SK-N-SH (cell line): ENCODE results near the gene HDAC4. TPM values are rescaled to one million over a fixed set of nuclear protein-coding genes. Genes with fewer than 3 reads are reported as not detected.
A peak's percentile ranks its signal among the peaks of the same experiment; 100 is the strongest.

Experiments
- CTCF ChIA-PET: fragments of 300-600, 350-600 bp; formaldehyde crosslinking; extraction: SDS; loops from one replicate; lab custom pipeline; 2021; lab: Yijun Ruan, JAX
- POLR2A ChIA-PET: fragments of 350-600 bp; sonication (Branson Sonifier 250); formaldehyde crosslinking; extraction: SDS; loops from one replicate; lab custom pipeline; 2020; ENCODE audit warnings: antibody characterized with exemption, inconsistent platforms; lab: Yijun Ruan, JAX
- DNase-seq: peaks from one replicate; pipeline ENCODE4 v3.0.0; 2012
- H2AFZ ChIP-seq: fragments of 200-600 bp; sonication (generic); 2 replicates; pipeline ENCODE4 v1.8.1; 2016; ENCODE audit warnings: antibody characterized with exemption, mild to moderate bottlenecking, low read depth
- H3F3A ChIP-seq: fragments of 200-600 bp; sonication (generic); replicated peaks from 2 replicates; pipeline ENCODE3; 2016; ENCODE audit warnings: antibody characterized with exemption, mild to moderate bottlenecking; ENCODE audit not compliant: insufficient read depth
- H3K27ac ChIP-seq, 2 experiments: fragments of 200-500 bp in 1 of 2; fragments of 200-600 bp in 1 of 2; sonication (Bioruptor generic) in 1 of 2; sonication (generic), shearing (Covaris generic) in 1 of 2; 2 replicates each; pipeline versions ENCODE4 v1.5.1 to v1.6.1; 2014 to 2016; ENCODE audit warnings: low read depth in 2 of 2, inconsistent platforms in 1 of 2, low read length in 1 of 2, mild to moderate bottlenecking in 1 of 2, mixed read lengths in 1 of 2
- H3K27me3 ChIP-seq: fragments of 200-600 bp; sonication (generic), shearing (Covaris generic); 2 replicates; pipeline ENCODE4 v1.6.1; 2016; ENCODE audit warnings: mixed run types; ENCODE audit not compliant: insufficient read depth
- H3K36me3 ChIP-seq, 2 experiments: fragments of 200-500 bp in 1 of 2; fragments of 200-600 bp in 1 of 2; sonication (Bioruptor generic) in 1 of 2; sonication (generic) in 1 of 2; replicated peaks in 1 of 2; 2 replicates each; pipeline versions ENCODE3 to v1.5.1; 2014 to 2016; ENCODE audit warnings: low read length in 1 of 2, mild to moderate bottlenecking in 1 of 2; ENCODE audit not compliant: insufficient read depth in 2 of 2, control insufficient read depth in 1 of 2
- H3K4me1 ChIP-seq, 2 experiments: fragments of 200-500 bp in 1 of 2; fragments of 200-600 bp in 1 of 2; sonication (Bioruptor generic) in 1 of 2; sonication (generic), shearing (Covaris generic) in 1 of 2; 2 replicates each; pipeline versions ENCODE4 v1.5.1 to v1.6.1; 2014 to 2016; ENCODE audit warnings: low read depth in 1 of 2, low read length in 1 of 2, mixed run types in 1 of 2; ENCODE audit not compliant: insufficient read depth in 2 of 2, control insufficient read depth in 1 of 2
- H3K4me2 ChIP-seq: fragments of 200-600 bp; sonication (generic), shearing (Covaris generic); 2 replicates; pipeline ENCODE4 v1.6.1; 2017; ENCODE audit warnings: mixed run types
- H3K4me3 ChIP-seq, 2 experiments: fragments of 200-500 bp in 1 of 2; fragments of 200-600 bp in 1 of 2; sonication (Bioruptor generic) in 1 of 2; sonication (generic), shearing (Covaris generic) in 1 of 2; 2 replicates each; pipeline versions ENCODE4 v1.5.1 to v1.8.1; 2014 to 2016; ENCODE audit warnings: low read depth in 2 of 2, inconsistent platforms in 1 of 2, low read length in 1 of 2, mild to moderate bottlenecking in 1 of 2, mixed read lengths in 1 of 2, moderate library complexity in 1 of 2
- H3K79me2 ChIP-seq: fragments of 200-600 bp; sonication (generic); 2 replicates; pipeline ENCODE4 v1.8.1; 2017; ENCODE audit warnings: mild to moderate bottlenecking; ENCODE audit not compliant: insufficient read depth
- H3K9ac ChIP-seq: fragments of 200-600 bp; sonication (generic); 2 replicates; pipeline ENCODE4 v1.6.1; 2017; ENCODE audit warnings: mixed run types
- H3K9me2 ChIP-seq: fragments of 200-600 bp; sonication (generic); 2 replicates; pipeline ENCODE4 v1.6.1; 2017; ENCODE audit warnings: mixed run types
- H3K9me3 ChIP-seq: fragments of 200-600 bp; sonication (generic); 2 replicates; pipeline ENCODE4 v1.6.1; 2017; ENCODE audit warnings: mixed run types, mild to moderate bottlenecking, moderate library complexity
- H4K20me1 ChIP-seq: fragments of 200-600 bp; sonication (generic); 2 replicates; pipeline ENCODE4 v1.6.1; 2017; ENCODE audit warnings: mild to moderate bottlenecking, mixed run types; ENCODE audit not compliant: insufficient read depth
- CTCF ChIP-seq: fragments of 200-600 bp; sonication (generic); IDR thresholded peaks from 2 replicates; pipeline ENCODE4 v1.6.1; 2017; ENCODE audit warnings: antibody characterized with exemption, mild to moderate bottlenecking, moderate library complexity
- EZH2phosphoT487 ChIP-seq: fragments of 200-600 bp; sonication (generic); IDR thresholded peaks from 2 replicates; pipeline ENCODE4 v1.6.1; 2017; ENCODE audit warnings: low read depth, mixed run types, mild to moderate bottlenecking, antibody characterized with exemption, moderate library complexity, borderline replicate concordance
- FOSL2 ChIP-seq: IDR thresholded peaks from 2 replicates; pipeline ENCODE4 v1.4.0; 2012; ENCODE audit warnings: low read depth, mild to moderate bottlenecking, moderate library complexity, borderline replicate concordance
- FOXM1 ChIP-seq: IDR thresholded peaks from 2 replicates; pipeline ENCODE4 v1.4.0; 2012; ENCODE audit warnings: low read depth, mild to moderate bottlenecking
- JUND ChIP-seq: IDR thresholded peaks from 2 replicates; pipeline ENCODE4 v1.4.0; 2012
- MEF2A ChIP-seq: IDR thresholded peaks from 2 replicates; pipeline ENCODE4 v1.4.0; 2012; ENCODE audit warnings: low read depth, borderline replicate concordance
- NRF1 ChIP-seq: IDR thresholded peaks from 2 replicates; pipeline ENCODE4 v1.6.1; 2012; ENCODE audit warnings: low read depth, mild to moderate bottlenecking, low read length
- PBX3 ChIP-seq: IDR thresholded peaks from 2 replicates; pipeline ENCODE4; 2012
- RCOR1 ChIP-seq: fragments of 150-350 bp; IDR thresholded peaks from 2 replicates; pipeline ENCODE4 v1.6.1; 2017; ENCODE audit warnings: antibody characterized with exemption, low read length
- RFX5 ChIP-seq: IDR thresholded peaks from 2 replicates; pipeline ENCODE4 v1.6.1; 2012; ENCODE audit warnings: mild to moderate bottlenecking, improper control_type of control experiment, low read length
- RXRA ChIP-seq: IDR thresholded peaks from 2 replicates; pipeline ENCODE4 v1.4.0; 2012; ENCODE audit warnings: low read depth, mild to moderate bottlenecking, borderline replicate concordance
- SIN3A ChIP-seq: IDR thresholded peaks from 2 replicates; pipeline ENCODE4 v1.6.1; 2012; ENCODE audit warnings: low read depth, mild to moderate bottlenecking, low read length, moderate library complexity, borderline replicate concordance
- SMC3 ChIP-seq: IDR thresholded peaks from 2 replicates; pipeline ENCODE4 v1.6.1; 2012; ENCODE audit warnings: low read depth, low read length, improper control_type of control experiment
- TAF1 ChIP-seq: IDR thresholded peaks from 2 replicates; pipeline ENCODE4 v1.6.1; 2012; ENCODE audit warnings: low read depth, mild to moderate bottlenecking, low read length, moderate library complexity, borderline replicate concordance
- TCF12 ChIP-seq: IDR thresholded peaks from 2 replicates; pipeline ENCODE4 v1.4.0; 2012
- TEAD4 ChIP-seq: IDR thresholded peaks from 2 replicates; pipeline ENCODE4 v1.4.0; 2012; ENCODE audit warnings: mild to moderate bottlenecking, borderline replicate concordance; ENCODE audit not compliant: insufficient read depth
- USF2 ChIP-seq: fragments of 150-350 bp; IDR thresholded peaks from 2 replicates; pipeline ENCODE4 v1.6.1; 2017; ENCODE audit warnings: antibody characterized with exemption, low read length, low read depth, borderline replicate concordance
- YY1 ChIP-seq: IDR thresholded peaks from 2 replicates; pipeline ENCODE4 v1.4.0; 2012; ENCODE audit warnings: low read depth, mild to moderate bottlenecking
- WGBS: methylation state at CpG from one replicate; pipeline ENCODE4 v1.1.6; 2017; ENCODE audit warnings: low lambda C conversion rate; 5-methylcytosine and 5-hydroxymethylcytosine counted together
- polyA plus RNA-seq, 3 experiments: library from polyadenylated mRNA; depleted of rRNA; stranded (reverse); fragments of >200 nt; gene quantifications; 2 replicates each; pipeline ENCODE4 v1.2.3, GENCODE V29; 2012

Gene HDAC4
- polyA plus RNA-seq, 1 of the 3 experiments (the other 2 are of a cell fraction) = 5.5 TPM

GRCh38 chr2:239258248-239258647, 142.6 kb downstream of the HDAC4 start:
- peaks cover 18 to 40% of the 10 kb centered on the region in 2 experiments; a peak in 3 of 4 replicates for H3K4me1 ChIP-seq
- H3K36me3 ChIP-seq = no peaks in the 10 kb centered on the region
- H3K79me2 ChIP-seq = peaks cover 20% of the 10 kb centered on the region; the same call in 1 of the 2 replicates
- POLR2A ChIA-PET = no interaction called here
- H3K4me3 ChIP-seq = no peak overlapping the region
- H3K27ac ChIP-seq = no peak overlapping the region
- H3F3A ChIP-seq = peaks cover 9% of the 10 kb centered on the region
- H3K4me2 ChIP-seq = no peak overlapping the region
- CTCF ChIA-PET = no interaction called here
- H3K27me3 ChIP-seq = no peaks in the 10 kb centered on the region
- H3K9ac ChIP-seq = no peak overlapping the region
- WGBS = 94% methylated on average over 8 of the region's 8 CpGs
- H3K9me2 ChIP-seq = no peaks in the 10 kb centered on the region
- no peaks in the 10 kb centered on the region for H3K9me3 ChIP-seq
- no peak overlapping the region for H2AFZ ChIP-seq
- TF ChIP-seq RXRA (no peak), JUND (no peak), RFX5 (no peak), TEAD4 (no peak), USF2 (no peak), EZH2phosphoT487 (no peak), TAF1 (no peak)
- H4K20me1 ChIP-seq = no peaks in the 10 kb centered on the region
- no peak for DNase-seq

DNA sequence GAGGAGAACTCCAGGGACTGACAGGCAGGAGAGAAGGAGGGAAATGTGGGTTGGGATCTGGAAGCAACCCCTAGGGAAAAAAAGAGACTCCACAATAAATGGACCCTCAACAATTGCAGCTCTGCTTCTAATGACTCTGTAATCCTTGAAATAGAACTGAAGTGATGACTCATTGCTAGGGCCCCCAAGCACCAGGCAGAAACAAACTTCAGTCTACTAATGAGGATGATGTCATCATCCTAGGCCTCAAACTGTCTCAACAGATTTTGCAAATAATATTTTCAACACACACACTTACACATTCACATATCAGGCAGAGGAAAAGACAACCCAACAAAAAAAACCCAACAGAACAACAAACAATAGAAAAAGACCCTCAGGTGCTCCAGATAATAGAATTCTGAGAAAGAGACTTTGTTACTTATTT, 143.3 kb downstream of the HDAC4 start:
- POLR2A ChIA-PET = interaction anchor here (0.7 kb wide), 1 partner anchor 18 kb away, joined by 3 read pairs; no protein-coding TSS in a partner anchor

More for the DNA sequence above, 143.3 kb downstream of the HDAC4 start:
- peak overlapping the region in 1 of 2 experiments; percentile 64; a peak in 2 of 4 replicates for H3K27ac ChIP-seq
- no peak overlapping the region for H3K9ac ChIP-seq
- CTCF ChIA-PET = no interaction called here
- H3K36me3 ChIP-seq = no peaks in the 10 kb centered on the region
- no peak for DNase-seq
- H3K4me1 ChIP-seq = peaks cover 17 to 38% of the 10 kb centered on the region in 2 experiments; a peak in 3 of 4 replicates
- no peak overlapping the region for H2AFZ ChIP-seq
- TF ChIP-seq YY1 = no peak
- TF ChIP-seq TEAD4 = no peak
- TF ChIP-seq FOXM1 = no peak
- no peak for TF ChIP-seq RXRA
- no peak for TF ChIP-seq USF2
- TF ChIP-seq SMC3 = no peak
- TF ChIP-seq SIN3A = no peak
- TF ChIP-seq PBX3 = peak; percentile 54
- peak; percentile 12; the same call in 1 of the 2 replicates for TF ChIP-seq MEF2A
- TF ChIP-seq FOSL2 = peak; percentile 71; the same call in 1 of the 2 replicates
- no peak for TF ChIP-seq RCOR1
- no peak for TF ChIP-seq CTCF
- peak; percentile 67 for TF ChIP-seq JUND
- TF ChIP-seq NRF1 = no peak
- peak; percentile 44; the same call in 1 of the 2 replicates for TF ChIP-seq TCF12
- 0 out of 2 replicates have a peak overlapping the region, but pooled peaks have one; percentile 37 for H3K4me2 ChIP-seq
- H3K9me3 ChIP-seq = no peaks in the 10 kb centered on the region
- peaks cover 9% of the 10 kb centered on the region for H3F3A ChIP-seq
- no peak overlapping the region for H3K4me3 ChIP-seq
- no peaks in the 10 kb centered on the region for H4K20me1 ChIP-seq
- no peaks in the 10 kb centered on the region for H3K9me2 ChIP-seq
- H3K27me3 ChIP-seq = no peaks in the 10 kb centered on the region
- H3K79me2 ChIP-seq = peaks cover 20% of the 10 kb centered on the region; the same call in 1 of the 2 replicates
